NCI-H1105 (cell line): Measurements from ENCODE around the gene NDUFC2.
"Not testable (repeated sequence)": the region's sequence is repeated elsewhere in the genome, so short reads cannot be mapped to it uniquely, and the experiment has no call there.

Source experiments
- DNase-seq: peaks from one replicate; lab custom pipeline; 2025; lab: John Stamatoyannopoulos, UW

Gene NDUFC2

DNA sequence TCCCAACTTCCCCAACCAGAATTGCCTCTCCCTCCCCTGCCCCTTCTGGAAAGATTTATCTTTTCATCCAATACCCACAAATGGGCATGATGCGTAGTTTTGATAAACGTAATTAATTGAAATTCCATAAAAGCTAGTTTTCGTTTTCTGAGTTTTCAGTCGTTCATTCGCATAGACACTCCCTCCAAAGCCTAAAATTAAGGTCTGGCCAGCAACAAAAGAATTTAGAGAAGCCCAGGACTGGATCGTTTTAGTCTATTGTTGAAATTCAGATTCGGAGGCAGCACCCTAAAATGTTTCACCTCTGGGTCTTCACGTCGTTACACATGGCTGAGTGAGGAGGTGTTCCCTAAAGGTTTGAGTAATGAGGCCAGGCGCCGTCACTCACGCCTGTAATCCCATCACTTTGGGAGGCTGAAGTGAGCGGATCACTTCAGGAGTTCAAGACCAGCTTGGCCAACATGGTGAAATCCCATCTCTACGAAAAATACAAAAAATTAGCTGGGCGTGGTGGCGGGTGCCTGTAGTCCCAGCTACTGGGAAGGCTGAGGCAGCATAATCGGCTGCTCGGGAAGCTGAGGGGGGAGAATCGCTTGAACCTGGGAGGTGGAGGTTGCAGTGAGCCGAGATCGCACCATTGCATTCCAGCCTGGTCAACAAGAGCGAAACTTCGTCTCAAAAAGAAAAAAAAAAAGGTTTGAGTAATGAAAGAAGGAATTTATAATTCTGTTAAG is 589 bp upstream of the NDUFC2 start:
- no peak for DNase-seq

- no peak for DNase-seq
Observed at GRCh38 chr11:78078218-78079167, 1.2 kb downstream of the NDUFC2 start.

GRCh38 chr11:78077592-78077991 is 2.1 kb downstream of the NDUFC2 start:
- not testable (repeated sequence) for DNase-seq

- no peak for DNase-seq
Observed at GRCh38 chr11:78076733-78077403, 2.8 kb downstream of the NDUFC2 start.

GRCh38 chr11:78074756-78075155 is 4.9 kb downstream of the NDUFC2 start:
- no peak for DNase-seq

DNA sequence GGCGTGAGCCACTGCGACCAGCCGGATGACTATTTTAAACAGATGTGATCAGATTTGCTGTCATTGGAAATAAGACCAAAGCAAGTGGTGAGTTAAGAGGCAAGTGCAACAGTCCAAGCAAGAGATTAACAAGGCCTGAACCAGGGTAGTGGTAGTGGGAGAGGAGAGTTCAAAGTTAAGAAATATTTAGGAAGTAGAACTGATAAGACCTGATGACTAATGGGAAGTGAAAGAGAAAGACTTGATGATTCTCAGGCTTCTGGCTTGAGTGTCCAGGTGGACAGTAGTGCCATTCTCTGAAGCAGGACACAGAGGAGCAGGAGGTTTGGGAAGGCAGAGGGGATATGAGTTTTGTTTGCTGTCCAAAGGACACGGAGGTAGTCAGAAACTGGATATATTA is 7.2 kb downstream of the NDUFC2 start:
- no peak for DNase-seq

DNA sequence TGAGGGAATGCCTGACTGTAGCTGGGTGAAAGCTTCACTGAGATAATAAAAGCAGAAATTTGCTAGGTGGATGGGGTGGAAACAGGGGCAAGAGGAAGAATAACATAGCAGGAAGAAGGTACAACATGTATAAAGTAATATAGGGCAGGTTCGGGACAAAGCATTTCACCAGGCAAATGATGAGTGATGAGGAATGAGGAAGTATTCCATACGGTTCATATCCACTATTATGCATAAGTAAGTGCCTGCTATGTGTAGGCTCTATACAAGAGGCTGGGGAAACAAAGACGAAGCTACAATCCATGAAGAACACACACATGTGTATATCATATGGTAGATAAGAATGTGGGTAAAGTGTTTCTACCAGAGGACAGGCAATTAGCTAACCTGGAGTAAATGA is 7.9 kb downstream of the NDUFC2 start:
- no peak for DNase-seq

GRCh38 chr11:78070621-78071020 is 9.0 kb downstream of the NDUFC2 start:
- no peak for DNase-seq

- DNase-seq: peak; percentile 83
Observed at GRCh38 chr11:78069465-78069864, 10.2 kb downstream of the NDUFC2 start.

DNA sequence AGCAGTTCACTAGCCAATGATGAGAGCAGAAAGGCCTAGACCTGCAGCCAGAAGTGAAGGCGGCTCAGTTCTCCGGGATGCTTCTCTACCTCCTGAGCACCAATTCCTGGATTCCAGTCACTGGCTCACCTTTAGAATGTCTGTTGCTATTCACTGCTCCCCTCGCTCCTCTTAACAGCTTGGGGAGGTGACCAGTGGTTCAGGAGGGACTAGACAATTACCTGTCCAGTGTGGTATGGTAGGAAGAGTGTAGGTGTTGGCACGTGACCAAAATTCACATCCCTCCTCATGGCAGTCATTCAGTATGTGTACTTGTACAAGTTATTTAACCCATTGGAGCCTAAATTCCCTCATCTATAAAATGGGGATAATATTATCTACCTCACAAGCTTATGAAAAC is 12.0 kb downstream of the NDUFC2 start:
- DNase-seq: no peak

DNA sequence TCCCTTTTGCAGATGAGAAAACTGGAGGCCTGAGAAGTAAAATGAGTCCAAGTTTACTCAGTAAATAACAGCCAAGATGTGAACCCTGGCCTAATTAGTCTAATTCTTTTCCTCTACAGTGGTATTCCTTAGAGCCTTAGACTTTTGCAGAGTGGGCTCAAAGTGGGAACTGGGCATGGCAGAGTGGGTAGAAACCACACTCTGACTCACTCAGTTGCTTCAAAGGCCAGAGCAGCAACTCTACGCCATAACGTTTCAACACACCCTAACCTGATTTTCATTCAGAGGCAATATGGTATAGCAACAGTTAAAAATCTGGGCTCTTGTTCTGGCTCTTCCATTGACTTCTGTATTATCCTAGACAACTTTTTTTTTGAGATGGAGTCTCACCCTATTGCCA is 13.2 kb downstream of the NDUFC2 start:
- DNase-seq: no peak

- no peak for DNase-seq
Observed at GRCh38 chr11:78065203-78065602, 14.5 kb downstream of the NDUFC2 start.

DNA sequence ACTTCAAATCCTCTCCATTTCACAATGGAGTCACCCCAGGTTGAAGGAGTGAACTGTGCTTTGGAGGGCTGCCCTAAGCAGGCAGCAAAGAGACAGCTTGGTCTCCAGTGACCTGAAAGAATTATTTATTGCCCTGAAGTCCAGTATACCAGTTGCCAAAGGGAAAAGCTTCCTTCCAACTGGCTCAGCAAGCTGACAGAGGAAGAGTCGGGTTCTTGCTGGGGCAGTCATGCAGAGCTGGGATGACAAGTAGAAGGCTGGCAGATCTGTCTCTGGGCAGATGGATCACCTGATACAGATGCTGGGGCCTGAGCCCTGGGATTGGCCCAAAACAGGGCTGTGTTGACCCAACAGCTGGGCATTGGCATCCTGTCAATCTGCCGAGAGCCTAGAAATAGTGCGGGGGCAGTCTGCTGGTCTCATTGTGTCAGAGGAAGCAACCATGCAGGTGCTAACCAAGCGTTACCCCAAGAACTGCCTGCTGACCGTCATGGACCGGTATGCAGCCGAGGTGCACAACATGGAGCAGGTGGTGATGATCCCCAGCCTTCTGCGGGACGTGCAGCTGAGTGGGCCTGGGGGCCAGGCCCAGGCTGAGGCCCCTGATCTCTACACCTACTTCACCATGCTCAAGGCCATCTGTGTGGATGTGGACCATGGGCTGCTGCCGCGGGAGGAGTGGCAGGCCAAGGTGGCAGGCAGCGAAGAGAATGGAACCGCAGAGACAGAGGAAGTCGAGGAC is 16.1 kb downstream of the NDUFC2 start, which contains the start of gene THRSP:
TSS of gene THRSP (plus strand) at position 422 of the 742 bp plus-strand sequence. CDS start at position 443, 21 bp downstream.
- DNase-seq: no peak

- DNase-seq: no peak
Observed at GRCh38 chr11:78062671-78063070, 17.0 kb downstream of the NDUFC2 start.

DNA sequence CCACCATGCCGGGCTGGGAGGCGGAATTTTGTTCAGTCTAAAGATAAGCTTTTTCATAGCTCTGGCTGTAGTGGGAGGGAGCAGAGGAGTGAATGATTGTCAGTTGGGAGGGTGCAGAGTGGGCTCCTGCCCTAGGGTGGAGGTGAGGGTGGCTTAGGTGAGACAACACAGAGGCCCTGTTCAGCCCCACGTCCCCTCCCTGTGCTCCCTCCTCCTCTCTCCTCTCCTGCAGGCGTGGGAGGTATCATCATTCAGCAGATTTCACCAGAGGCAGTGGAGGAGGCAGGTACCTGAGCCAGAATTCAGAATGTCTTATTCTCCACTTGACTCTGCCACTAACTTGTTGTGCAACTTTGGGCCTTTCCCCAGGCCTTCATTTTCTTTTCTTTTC is 17.7 kb downstream of the NDUFC2 start:
- DNase-seq: no peak

GRCh38 chr11:78061088-78061920 is 18.4 kb downstream of the NDUFC2 start:
- DNase-seq: no peak

DNA sequence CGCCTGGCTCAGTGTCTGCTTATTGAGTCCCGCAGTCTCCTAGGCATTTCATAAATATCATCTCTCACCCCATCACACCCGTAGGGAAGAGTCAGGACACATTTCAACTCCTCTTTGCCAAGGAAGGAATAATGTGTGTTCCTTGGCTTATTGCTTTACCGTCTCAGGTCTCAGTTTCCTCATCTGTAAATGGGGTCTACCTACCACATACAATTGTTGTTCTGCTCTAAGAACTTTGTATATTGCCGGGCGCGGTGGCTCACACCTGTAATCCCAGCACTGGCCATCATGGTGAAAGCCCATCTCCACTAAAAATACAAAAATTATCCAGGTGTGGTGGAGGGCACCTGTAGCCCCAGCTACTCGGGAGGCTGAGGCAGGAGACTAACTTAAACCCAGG is 19.1 kb downstream of the NDUFC2 start:
- no peak for DNase-seq

DNA sequence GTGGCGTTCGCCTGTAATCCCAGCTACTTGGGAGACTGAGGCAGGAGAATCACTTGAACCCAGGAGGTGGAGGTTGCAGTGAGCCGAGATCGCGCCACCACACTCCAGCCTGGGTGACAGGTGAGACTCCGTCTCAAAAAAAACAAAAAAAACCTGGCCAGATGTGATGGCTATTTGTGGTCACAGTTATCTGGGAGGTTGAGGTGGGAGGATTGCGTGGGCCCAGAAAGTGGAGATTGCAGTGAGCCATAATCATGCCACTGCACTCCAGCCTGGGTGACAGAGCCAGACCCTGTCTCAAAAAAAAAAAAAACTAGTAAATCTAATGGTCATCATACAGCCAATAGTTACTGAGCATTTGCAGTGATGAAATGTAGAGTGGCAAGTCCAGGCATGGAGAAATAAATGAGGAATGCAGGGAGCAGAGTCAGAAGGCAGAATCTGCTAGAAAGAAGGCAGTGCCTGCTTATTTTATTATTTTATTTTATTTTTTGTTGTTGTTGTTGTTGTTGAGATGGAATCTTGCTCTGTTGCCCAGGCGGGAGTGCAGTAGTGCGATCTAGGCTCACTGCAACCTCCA is 19.8 kb downstream of the NDUFC2 start:
- DNase-seq: not testable (repeated sequence)

GRCh38 chr11:78057462-78058055 is 22.1 kb downstream of the NDUFC2 start:
- DNase-seq: no peak

DNA sequence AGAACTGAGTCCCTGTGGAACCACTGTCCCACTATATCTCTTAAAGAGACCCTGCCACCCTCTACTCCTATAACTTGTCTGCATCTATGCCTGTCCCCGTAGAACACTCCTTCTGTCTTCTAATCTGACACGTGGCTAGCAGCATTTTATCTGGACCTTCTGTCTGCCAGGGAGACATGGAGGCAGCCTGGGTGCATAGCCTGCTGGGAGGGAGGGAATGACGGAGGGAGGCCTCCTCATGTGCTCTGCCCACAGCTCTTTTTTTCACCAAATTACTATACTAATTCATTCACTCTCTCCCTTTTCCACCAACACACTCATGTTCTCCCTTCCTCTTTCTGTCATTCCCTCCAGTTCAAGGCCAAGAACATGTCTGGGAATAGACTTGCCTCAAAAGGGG is 23.6 kb downstream of the NDUFC2 start:
- DNase-seq: no peak
